ENCODE results near the gene MGMT.

MGMT gene

GRCh38 chr10:129693382-129693781 lies 226.3 kb downstream of the MGMT start:
- FAIRE-seq: no peak

DNA sequence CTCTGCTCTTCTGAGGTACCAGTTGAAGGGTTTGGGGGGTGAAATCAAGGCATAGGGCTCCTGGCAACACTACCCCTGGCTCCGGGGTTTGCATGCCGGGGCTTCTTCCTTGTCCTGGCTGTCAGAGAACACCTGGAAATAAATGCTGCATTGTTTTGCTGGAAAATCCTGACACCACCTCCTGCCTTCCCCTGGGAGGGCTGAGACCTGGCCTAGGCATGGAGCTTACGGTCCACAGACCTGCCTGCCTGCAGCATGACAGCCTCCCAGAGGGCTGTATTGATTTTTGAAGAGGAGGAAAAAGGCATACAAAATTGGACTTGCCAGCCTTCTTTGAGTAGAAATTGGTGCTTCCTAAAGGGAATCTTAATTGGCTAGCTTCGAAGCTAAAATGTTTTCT lies 227.1 kb downstream of the MGMT start:
- FAIRE-seq: no peak

- FAIRE-seq: no peak
Observed at GRCh38 chr10:129694691-129695243, 227.7 kb downstream of the MGMT start.

DNA sequence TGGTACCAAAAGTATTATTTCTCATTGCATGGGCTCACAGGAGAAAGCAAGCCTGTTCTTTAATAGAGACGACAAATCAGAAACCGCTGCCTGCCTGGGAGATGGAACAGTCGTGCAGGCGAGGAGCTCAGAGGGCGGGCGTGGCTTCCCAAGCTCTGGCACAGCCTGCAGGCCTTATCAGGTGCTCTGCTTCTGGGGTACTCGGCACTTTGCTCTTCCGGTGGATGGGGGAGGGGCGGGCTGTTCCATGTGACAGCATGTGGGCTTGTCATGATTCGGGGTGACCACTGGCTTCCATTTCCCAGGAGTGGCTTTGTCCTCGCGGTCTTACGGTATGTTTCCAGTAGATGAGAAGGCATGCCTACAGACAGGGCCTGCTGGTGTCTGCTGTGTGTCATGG lies 228.6 kb downstream of the MGMT start:
- FAIRE-seq: no peak

DNA sequence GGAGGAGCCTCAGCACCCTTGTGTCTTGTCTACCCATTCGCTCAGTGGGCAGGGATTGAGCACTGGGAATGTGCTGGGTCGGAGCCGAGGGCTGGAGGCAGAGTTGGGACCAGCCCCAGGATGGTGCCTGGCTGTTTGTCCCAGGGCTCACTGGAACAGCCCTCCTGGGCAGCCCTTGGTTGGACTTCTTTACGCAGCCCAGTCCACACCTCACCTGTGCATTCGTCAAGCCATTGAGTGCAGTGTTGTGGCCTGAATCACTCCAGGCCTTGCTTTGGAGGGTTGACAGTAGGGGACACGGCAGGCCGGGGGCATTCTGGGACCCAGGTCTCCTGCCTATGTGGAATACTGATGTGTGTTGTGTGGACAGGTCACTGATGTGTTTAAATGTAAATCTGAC lies 229.6 kb downstream of the MGMT start:
- FAIRE-seq: no peak

GRCh38 chr10:129697463-129698247 lies 230.6 kb downstream of the MGMT start:
- no peak for FAIRE-seq

- no peak for FAIRE-seq
Observed at GRCh38 chr10:129699722-129700340, 232.8 kb downstream of the MGMT start.

- no peak for FAIRE-seq
Observed at GRCh38 chr10:129702605-129703004, 235.6 kb downstream of the MGMT start.

DNA sequence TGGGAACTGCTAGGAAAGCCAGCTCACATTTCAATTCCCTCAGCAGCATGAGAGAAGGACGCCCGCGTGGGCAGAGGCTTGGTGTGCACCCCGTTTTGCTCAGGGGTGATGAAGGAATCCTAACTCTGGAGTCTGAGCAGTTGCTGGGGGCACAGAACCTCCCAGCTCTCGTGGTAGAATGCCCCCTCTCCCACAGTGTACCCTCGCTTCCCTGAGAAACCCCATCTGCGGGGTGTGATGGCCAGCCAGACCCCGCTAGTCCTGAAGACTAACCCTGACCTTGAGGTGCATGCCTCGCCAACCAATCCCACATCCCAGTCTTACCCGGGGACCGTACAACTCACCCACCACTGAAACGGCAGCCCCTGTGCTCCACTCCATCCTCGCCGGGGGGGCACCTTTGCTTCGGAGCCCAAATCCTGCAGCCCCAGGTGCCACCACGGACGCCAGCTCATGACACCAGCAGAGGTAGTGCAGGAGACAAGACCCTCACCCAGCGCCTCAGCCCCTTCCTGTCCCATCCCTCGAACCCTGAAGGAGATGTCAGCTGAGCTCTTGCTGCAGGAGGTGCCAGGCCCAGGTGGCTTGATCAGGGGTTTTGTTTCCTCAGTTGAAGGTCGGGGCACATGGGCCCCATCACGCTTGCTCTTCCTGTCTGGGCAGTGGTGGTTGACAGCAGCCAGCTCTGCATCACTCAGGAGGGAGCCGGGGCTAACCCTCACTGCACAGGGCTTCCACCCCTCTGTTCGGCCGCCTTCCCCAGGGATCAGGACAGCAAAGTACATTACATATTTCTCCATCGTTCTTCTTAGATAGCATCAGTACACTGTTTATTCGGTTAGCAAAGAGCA lies 236.5 kb downstream of the MGMT start:
- FAIRE-seq: no peak

GRCh38 chr10:129704225-129704624 lies 237.2 kb downstream of the MGMT start:
- no peak for FAIRE-seq

DNA sequence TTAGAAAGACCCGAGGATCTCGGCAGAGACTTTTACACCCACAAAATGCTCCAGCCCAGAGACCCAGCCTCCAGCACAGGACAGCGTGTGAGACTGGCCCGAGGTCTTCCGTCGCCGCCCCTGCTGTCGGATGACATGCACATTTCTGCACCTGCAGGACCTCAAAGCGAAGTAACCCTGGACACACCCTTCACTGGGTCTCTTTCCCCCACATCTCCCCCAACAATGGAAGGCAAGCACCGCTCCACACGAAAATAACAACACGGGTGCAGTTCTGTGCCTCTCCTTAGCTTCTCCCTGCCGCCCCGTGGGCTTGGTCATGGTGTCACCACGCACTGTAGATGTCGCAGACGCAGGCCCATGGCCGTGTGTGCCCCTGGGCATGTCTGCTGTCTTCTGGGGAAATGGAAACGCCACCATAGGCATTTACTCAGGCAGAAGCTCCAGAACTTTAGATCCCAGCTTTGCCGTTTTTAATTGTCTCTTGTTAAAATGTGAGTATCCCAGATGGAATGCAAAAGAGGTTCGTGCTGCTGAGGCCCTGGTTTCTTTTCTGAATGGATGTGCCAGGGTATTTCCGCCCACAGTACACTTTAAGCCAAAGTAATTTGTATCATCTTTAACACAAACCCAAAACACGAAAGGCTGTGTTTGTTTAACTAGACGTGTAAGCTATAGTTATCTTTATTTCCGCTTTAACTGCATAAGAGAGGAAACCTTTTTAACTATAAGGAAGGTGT lies 237.9 kb downstream of the MGMT start:
- FAIRE-seq: no peak

GRCh38 chr10:129705676-129706075 lies 238.6 kb downstream of the MGMT start:
- no peak for FAIRE-seq

DNA sequence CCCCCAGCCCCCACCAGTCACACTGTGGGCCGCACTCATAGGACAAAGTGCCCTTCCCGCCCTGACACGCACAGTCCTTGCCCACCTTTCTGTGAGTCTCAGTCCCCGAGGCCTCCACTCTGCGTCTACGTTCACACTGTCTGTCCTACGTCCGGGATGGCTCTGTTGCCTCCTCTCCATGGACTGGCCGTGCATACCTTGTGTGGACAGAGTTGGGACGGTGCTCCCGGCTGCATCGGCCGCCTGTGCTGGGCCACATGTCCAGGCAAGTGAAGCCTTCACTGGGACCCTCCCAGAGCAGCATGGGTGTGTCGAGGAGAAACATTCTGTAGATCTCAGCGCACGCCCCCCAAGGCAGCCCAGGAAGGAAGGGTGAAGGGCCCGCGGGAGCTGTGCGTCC lies 239.0 kb downstream of the MGMT start:
- no peak for FAIRE-seq

DNA sequence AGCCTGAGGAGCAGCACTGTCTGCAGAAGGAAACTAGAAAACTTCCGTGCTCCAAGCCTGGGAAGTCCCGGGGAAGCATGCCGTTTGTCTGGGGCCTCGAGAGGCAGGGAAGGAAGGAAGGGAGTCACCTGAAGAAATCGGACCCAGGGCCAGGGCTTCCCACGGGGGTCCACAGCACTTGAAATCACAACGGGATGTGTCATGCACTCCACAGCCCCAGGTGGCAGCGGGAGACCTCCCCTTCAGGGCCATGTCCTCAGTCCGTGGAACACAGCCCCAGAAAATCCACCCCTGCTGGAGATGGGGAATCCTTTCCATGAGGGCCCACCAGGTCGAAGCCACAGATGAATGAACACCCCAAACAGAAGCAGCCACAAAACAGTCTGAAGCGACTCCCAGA lies 239.5 kb downstream of the MGMT start:
- FAIRE-seq: no peak

- no peak for FAIRE-seq
Observed at GRCh38 chr10:129707406-129708388, 240.7 kb downstream of the MGMT start.

DNA sequence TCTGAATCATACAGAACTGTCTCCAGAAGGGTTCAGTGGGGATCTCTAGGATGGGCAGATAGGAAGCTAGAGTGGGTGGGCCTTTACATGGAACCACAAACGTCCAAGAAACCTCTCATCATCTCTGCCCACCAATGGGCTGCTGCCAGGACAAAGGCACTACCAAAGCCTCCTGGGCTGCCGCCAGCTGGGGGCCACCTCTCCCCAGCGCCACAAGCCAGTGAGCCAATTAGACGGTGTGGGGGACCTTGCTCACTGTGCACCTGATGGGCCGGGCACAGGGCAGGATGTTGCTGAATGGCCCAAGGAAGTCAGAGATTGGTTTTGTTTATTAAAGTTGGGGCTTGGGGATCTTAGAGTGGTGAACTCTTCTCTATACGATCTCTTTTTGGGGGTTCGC lies 242.1 kb downstream of the MGMT start:
- no peak for FAIRE-seq

DNA sequence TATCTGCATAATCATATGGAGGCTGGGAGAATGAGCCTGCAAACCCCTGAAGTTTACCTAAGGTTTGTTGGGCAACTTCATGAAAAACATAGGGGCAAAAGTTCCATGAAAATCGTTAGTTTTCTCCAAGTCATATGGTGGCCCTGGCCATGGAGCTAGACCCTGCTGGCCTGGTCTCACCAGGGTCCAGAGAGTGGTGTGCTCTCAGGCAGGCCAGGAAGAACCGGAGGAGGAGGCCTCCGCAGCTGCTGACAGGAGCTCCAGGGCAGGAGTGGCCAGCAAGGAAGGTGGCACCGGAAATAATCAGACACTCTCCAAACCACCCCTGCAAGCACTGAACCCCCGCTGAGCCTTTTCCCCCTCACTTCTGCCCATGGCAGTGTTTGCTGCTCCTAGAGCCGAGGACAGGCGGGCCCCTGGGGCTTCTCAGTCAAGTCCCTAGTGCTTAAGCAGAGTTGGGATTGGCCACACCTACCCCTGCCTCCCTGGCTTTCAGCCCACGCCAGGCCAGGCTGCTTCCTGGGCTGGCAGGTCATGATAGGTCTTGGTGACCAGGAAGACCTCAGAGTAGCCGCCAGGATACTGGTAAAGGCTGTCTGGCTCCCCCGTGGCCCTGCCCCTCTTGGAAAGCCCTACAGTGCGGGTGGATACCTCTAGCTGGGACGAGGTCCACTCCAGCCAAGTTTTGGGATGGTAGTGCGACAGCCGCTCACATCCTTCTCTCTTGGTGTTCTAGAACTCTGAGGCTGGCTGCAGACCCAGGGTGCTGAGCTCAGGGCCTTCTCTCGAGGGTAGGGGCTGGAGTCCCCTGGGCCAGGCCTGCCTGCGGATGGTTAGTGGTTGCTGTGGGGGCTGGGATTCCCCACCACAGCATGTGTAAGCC lies 242.8 kb downstream of the MGMT start:
- no peak for FAIRE-seq

DNA sequence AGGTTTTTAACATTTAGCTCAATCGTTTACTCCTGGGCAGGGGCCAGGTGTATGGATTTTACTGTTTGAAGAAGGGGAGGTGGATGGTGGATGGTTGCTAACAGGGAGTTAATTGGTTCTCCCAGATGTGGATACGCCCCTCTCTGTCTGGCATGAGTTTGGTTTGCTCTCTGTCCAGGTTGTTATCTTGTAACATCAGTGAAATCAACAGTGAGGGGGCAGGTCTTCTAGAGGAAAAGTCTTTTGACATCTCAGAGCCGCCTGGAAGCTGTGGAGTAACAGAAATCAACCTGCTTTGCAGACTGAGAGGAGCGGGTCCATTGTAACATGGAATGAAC lies 243.4 kb downstream of the MGMT start:
- no peak for FAIRE-seq

DNA sequence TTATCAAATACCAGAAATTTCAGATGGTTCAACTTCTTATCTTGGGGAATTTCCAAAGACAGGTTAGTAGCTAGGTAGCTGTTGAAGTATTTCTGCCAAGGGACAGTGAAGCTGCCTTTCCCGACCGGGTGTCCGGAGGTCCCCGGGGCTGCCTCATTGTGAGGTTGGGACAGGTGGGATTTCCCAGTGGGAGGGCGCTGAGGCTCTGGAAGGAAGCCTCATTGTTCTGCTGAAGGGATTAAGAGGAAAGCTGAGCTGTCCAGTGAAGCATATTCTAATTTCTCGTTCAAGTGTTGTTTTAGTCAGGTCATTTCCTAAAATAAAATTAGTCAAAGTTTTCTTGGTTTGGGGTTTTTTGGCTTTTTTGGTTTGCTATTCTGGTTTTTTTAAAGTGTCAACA lies 244.2 kb downstream of the MGMT start:
- no peak for FAIRE-seq

DNA sequence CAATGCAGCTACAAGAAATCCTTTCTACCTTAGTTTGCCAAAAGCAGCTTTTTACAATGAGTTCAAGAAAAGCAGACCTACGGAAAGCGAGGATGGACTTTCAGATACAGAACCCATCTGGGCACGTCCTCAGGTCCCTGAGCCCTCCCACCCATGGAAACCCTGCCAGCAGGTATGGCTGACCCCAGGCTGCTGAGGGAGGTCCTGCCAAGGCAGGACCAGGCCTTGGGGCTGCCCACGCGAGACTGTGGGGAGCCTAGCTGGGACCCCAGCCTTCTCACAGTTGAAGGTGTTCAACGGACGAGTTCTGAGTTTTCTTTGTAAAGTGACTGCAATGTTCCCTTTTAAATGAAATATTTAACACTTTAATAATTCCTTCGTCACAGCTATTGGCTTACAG lies 245.0 kb downstream of the MGMT start:
- no peak for FAIRE-seq
